GM12872 (cell line): ENCODE measurements around the gene ASXL1.

ENCODE experiments used
- CTCF ChIP-seq: IDR thresholded peaks from 3 replicates; pipeline ENCODE4 v1.5.1; 2011; ENCODE audit warnings: low read depth, mild to moderate bottlenecking, low read length, moderate library complexity; ENCODE audit not compliant: insufficient read depth

Gene ASXL1

DNA sequence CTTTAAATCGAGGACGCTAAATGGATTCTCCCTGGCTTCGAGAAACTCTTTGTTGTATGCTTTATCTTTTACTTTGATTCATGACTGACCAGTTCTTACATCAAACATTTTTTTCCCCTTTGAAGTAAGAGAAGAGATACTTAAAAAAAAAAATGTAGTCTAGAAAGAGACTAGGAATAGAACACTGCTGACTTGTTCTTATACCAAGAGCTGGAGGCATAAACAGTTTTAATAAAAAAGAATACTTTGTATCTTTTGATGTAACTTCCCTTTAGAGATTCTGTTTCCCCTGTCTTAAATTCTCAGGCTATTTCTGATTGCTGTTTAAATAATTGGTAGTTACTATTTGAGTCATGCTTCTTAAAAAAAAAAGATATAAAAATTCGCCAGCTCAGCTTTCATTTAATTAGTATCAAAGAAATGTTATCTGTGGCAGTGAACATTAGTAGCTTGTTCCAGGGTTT lies 4.8 kb downstream of the ASXL1 start:
- no peak for TF ChIP-seq CTCF

- no peak for TF ChIP-seq CTCF
These were observed 5.4 kb downstream of the ASXL1 start for GRCh38 chr20:32363492-32363891.

DNA sequence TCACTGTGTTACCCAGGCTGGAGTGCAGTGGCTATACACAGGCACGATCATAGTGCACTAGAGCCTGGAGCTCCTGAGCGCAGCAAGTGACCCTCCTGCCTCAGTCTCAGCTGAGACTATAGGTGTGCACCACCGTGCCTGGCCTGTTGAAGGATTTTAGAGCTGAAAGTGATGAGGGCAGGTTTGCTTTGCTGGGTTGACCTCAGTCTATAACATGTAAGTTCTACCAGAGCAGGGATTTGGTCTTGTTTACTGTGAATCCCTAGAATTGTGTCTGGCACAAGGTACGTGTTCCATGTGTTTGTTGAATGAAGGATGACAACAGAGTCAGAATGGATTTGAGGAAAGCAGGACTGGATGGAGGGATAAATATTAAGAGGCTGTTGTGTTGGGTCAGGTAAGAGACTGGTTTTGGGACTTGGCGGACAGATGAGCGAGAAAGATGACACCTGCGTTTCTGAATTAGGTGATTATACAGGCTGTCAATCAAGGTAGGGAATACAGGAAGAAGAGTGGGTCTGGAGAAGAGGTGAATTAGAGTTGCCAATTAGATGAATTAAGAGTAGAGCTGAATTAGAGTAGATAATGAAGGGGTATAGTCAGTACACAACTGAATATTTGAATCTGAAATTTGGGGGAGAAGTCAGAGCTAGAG lies 6.5 kb downstream of the ASXL1 start:
- no peak for TF ChIP-seq CTCF

GRCh38 chr20:32365564-32365963 lies 7.4 kb downstream of the ASXL1 start:
- TF ChIP-seq CTCF = no peak

- no peak for TF ChIP-seq CTCF
These were observed 8.2 kb downstream of the ASXL1 start for GRCh38 chr20:32366380-32366779.

DNA sequence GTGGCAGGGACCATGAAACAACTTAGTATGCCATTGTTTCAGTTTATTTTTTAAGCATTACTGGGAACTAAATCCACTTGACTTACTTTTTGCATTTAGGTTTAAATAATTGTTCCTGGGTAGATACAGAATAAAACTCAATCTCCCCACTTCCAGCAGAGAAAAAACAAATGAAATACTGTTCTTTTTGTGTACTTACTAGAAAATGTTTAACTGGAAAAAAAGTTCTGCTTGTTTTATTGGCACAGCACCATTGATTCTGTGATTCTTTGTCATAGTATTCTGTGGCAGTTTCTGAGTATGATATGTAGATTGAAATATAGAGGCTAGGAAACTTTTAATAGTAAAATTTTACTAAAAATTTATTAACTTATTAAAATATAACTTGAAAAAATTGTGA lies 10.2 kb downstream of the ASXL1 start:
- TF ChIP-seq CTCF = no peak

DNA sequence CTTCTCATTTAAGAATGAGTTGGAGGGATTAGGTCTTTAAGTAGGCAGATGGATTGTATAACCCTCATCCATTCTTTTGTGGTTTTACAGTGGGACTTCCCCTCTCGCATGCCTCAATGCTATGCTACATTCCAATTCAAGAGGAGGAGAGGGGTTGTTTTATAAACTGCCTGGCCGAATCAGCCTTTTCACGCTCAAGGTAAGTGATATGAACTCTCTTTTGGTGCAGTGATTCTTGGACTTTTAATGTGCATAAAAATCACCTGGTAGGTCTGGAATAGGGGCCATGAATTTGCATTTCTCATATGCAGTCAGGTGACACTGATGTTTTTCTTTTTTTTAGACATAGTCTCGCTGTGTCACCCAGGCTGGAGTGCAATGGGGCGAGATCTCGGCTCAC lies 10.8 kb downstream of the ASXL1 start:
- no peak for TF ChIP-seq CTCF
